ENCODE data around the gene PDE6A.

The PDE6A gene

DNA sequence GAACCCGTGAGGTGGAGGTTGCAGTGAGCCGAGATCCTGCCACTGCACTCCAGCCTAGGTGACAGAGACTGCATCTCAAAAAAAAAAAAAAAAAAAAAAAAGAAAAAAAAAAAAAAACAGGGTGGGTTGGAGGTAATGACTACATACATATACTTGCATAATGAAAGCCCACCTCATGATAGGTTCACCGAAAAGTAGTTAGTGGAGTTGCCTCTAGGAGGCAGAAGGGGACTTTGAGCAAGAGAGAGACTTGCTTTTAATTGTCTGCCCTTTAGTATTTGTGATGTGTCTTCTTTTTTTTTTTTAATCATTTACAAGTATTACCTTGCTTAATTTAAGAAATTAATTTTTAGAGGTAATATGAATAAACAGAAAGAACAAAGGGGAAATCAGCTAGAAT lies 114.6 kb downstream of the PDE6A start:
- no peak for DNase-seq (ENCODE audit: low read depth)
- H3K4me3 ChIP-seq (ENCODE audit: low read length) = no peak overlapping the region
- TF ChIP-seq, protein P1, sequence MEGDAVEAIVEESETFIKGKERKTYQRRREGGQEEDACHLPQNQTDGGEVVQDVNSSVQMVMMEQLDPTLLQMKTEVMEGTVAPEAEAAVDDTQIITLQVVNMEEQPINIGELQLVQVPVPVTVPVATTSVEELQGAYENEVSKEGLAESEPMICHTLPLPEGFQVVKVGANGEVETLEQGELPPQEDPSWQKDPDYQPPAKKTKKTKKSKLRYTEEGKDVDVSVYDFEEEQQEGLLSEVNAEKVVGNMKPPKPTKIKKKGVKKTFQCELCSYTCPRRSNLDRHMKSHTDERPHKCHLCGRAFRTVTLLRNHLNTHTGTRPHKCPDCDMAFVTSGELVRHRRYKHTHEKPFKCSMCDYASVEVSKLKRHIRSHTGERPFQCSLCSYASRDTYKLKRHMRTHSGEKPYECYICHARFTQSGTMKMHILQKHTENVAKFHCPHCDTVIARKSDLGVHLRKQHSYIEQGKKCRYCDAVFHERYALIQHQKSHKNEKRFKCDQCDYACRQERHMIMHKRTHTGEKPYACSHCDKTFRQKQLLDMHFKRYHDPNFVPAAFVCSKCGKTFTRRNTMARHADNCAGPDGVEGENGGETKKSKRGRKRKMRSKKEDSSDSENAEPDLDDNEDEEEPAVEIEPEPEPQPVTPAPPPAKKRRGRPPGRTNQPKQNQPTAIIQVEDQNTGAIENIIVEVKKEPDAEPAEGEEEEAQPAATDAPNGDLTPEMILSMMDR (conservative IDR thresholded peaks at IDR 0.05; ENCODE audit: low read depth, low read length) = peak; percentile 25

DNA sequence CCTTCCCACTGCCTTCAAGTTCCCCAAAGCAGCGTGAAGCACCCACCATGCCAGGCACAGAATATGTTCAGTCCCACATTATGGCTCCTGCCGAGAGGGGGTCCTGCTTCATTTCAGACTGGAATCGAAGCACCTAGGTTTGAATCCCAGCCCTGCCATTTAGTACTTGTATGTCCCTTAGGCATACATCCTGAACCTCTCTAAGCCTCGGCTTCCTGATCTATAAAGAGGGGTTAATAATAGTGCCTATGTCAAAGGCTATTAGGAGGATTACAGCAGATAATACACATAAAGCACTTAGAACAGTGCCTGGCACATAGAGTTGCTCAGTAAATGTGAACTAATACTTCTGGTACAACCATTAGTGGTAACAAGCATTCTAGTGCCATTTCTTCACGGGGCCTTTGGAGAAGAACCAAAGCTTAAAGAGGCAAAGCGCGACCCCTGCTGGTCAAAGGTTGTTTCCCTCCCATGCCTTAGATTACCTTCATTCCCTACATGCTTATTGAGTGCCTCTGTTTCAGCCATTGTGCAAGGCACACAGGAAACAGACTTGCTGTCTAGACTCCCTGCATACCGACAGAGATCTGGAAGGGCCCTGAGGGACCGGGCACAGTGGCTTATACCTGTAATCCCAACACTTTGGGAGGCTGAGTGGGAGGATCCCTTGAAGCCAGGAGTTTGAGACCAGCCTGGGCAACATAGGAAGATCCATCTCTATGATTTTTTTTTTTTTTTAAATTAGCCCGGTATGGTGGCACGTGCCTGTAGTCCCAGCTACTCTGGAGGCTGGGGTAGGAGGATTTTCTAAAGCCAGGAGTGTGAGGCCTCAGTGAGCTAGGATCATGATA lies 116.2 kb downstream of the PDE6A start:
- peak; percentile 75 for DNase-seq (ENCODE audit: low read depth)
- TF ChIP-seq, protein P1 (conservative IDR thresholded peaks at IDR 0.05; ENCODE audit: low read depth, low read length) = peak; percentile 83
- no peak overlapping the region for H3K4me3 ChIP-seq (ENCODE audit: low read length)

DNA sequence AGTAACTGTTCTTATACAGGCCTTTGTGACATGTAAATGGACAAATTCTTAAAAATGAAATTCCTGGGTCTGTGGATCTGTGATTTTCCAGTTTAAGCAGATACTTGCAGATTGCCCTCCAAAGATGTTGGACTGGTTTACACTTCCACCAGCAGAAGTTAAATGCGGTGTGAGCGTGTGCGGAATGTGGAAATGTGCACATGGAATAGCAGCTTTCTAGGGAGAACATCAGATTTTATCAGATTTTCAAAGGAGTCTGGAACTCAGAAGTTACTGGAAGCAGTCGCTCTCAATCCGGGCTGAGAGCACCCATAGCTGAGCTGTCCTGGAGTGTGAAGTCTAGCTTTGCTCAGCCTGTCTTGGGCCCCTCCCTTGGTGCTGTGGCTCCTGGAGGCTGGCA lies 117.0 kb downstream of the PDE6A start:
- H3K4me3 ChIP-seq (ENCODE audit: low read length) = no peak overlapping the region
- TF ChIP-seq, protein P1 (conservative IDR thresholded peaks at IDR 0.05; ENCODE audit: low read depth, low read length) = no peak
- no peak for DNase-seq (ENCODE audit: low read depth)

DNA sequence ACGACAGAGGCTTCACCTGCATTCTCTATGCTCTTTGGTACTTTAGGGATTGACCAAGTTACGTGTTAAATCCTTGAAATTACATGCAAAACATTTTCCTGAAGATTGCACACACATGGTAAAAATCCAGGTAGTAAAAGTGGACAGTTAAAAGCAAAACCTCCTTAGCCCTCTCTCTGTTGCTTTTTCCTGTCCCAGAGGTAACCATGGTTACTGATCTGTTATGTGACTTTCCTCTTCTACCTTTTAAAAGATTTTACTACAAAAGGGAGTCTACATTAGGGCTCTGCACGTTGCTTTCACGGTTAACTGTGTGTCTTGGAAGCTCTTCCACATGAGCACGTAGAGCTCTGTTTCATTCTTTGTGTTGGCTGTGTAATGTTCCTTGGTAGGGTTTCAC lies 117.5 kb downstream of the PDE6A start:
- TF ChIP-seq, protein P1 (conservative IDR thresholded peaks at IDR 0.05; ENCODE audit: low read depth, low read length) = no peak

DNA sequence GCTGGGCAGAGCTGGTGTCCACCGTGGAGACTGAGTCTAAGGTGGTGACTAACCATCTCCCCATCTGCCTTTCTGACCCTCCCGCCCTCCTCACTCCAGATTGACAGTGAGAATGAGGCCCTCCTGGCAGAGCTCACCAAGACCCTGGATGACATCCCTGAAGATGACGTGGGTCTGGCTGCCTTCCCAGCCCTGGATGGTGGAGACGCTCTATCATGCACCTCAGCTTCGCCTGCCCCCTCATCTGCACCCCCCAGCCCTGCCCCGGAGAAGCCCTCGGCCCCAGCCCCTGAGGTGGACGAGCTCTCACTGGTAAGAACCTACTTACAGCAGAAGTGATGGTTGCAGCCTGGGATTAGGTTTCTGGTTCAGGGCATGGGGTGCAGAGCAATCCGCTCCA lies 118.0 kb downstream of the PDE6A start:
- H3K4me3 ChIP-seq (ENCODE audit: low read length) = no peak overlapping the region
- DNase-seq (ENCODE audit: low read depth) = no peak
- TF ChIP-seq, protein P1 (conservative IDR thresholded peaks at IDR 0.05; ENCODE audit: low read depth, low read length) = no peak

More for the DNA sequence above, 117.5 kb downstream of the PDE6A start:
- no peak overlapping the region for H3K4me3 ChIP-seq (ENCODE audit: low read length)
- DNase-seq (ENCODE audit: low read depth) = no peak

DNA sequence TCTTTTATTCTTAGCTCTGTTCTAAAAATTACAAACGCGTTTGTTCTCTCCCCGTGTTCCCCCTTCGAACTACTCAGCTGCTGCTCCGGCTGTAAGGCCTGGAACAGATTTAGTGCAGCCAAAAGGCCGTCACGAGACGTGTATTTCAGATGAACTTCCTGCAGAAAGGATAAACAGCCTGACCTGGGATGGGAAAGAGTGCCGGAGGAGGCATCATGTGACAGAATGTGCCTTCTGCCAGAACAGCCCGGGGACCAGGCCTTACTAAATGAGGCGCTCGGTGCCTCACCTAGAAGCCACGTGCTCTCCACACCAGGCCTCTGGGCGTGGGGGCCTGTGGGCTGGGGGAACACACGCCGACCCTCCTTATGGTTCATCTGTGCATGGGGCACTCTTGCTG lies 119.7 kb downstream of the PDE6A start:
- TF ChIP-seq, protein P1 (conservative IDR thresholded peaks at IDR 0.05; ENCODE audit: low read depth, low read length) = no peak
- DNase-seq (ENCODE audit: low read depth) = no peak
- H3K4me3 ChIP-seq (ENCODE audit: low read length) = no peak overlapping the region

DNA sequence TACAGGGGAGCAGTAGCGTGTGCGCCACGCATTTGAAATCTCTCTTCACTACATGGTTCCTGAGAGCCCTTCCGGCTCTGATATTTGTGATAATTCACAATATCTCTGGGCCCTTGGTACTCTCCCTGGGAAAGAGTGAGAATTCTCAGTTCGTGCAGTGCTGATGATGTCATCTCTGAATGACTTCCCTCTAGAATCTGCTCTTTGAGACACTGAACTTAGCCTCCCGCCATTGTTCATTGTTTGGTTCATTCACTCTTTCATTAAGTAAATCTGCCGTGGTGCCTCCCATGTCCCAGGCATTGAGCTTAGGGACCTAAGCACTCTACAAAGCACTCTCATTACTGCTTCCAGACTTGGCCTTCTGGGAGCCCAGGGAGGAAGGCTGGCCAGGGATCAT lies 120.5 kb downstream of the PDE6A start:
- H3K4me3 ChIP-seq (ENCODE audit: low read length) = no peak overlapping the region
- TF ChIP-seq, protein P1 (conservative IDR thresholded peaks at IDR 0.05; ENCODE audit: low read depth, low read length) = no peak
- no peak for DNase-seq (ENCODE audit: low read depth)

Data from retinal pigment epithelial cell (primary cell).